ENCODE measurements around the gene NANS. TPM values are rescaled to one million over a fixed set of nuclear protein-coding genes. Genes with fewer than 3 reads are reported as not detected.

NANS gene
- total and polyA plus RNA-seq, 10 of the 15 experiments (the other 5 are each of a cell fraction or from before 2014, with no cell fraction given), result 21.0 to 126 (median 52.3) TPM

DNA sequence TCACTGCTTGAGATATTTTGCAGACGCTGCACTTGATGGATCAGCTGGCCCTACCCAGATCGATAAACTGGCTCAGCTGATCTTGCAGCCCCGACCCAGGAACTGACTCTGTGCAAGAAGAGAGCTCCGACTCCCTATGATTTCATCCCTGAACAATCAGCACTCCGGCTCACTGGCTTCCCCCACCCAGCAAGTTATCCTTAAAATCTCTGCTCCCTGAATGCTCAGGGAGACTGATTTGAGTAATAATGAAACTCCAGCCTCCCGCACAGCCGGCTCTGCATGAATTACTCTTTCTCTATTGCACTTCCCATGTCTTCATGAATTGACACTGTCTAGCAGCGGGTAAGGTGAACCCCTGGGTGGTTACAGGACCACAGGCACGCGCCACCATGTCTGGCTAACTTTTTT lies 16.9 kb upstream of the NANS start:
- Histone ChIP-seq H3K36me3 (ENCODE audit: control insufficient read depth in 2 of 2, insufficient read depth in 2 of 2, low read length in 1 of 2) (no peaks in the 10 kb centered on the region), H3K27me3 (replicated peaks in 1 of 2; ENCODE audit: control insufficient read depth in 2 of 2, insufficient read depth in 2 of 2, low read length in 1 of 2) (no peaks in the 10 kb centered on the region), H3K27ac (ENCODE audit: control insufficient read depth, insufficient read depth) (peak overlapping the region; percentile 14), H3K9ac (ENCODE audit: control insufficient read depth, insufficient read depth, low read length) (peak overlapping the region; percentile 8; the same call in 1 of the 2 replicates), H2AFZ (ENCODE audit: control insufficient read depth, low read depth, low read length) (peak overlapping the region; percentile 38), H3K4me3 (peak overlapping the region; percentile 43; the same call in 1 of the 2 replicates), H3K9me3 (replicated peaks; ENCODE audit: control insufficient read depth, insufficient read depth, low read length) (peaks cover 1% of the 10 kb centered on the region; the same call in 2 of the 3 replicates), H3K79me2 (ENCODE audit: control insufficient read depth, insufficient read depth, low read length) (no peaks in the 10 kb centered on the region), H3K4me1 (ENCODE audit: control insufficient read depth, insufficient read depth, low read length) (peaks cover 52% of the 10 kb centered on the region), H3K4me2 (ENCODE audit: control insufficient read depth, insufficient read depth) (peak overlapping the region; percentile 92), H4K20me1 (ENCODE audit: control insufficient read depth, insufficient read depth) (no peaks in the 10 kb centered on the region)
- ATAC-seq, result peak; percentile 50
- ChIA-PET CTCF (interaction anchor here (0.6 to 1.8 kb wide), 7 partner anchors 10 to 80 kb away, joined by 3 to 5 read pairs (median 4); partner anchors contain the start of gene NANS), RAD21 (ENCODE audit: unreplicated experiment) (interaction anchor here (0.7 to 1.3 kb wide), 4 partner anchors 16 to 69 kb away, joined by 3 to 5 read pairs (median 4); partner anchors contain the start of gene NANS), SMC1A (ENCODE audit: uncharacterized antibody, unreplicated experiment) (interaction anchor here (1.0 to 2.6 kb wide), 8 partner anchors 17 to 119 kb away, joined by 3 to 8 read pairs (median 4); partner anchors contain the start of gene NANS), POLR2A (interaction anchor here (0.6 to 2.4 kb wide), 3 partner anchors 8 to 17 kb away, joined by 3 to 12 read pairs (median 3); partner anchors contain the start of gene NANS)
- intact Hi-C loops (cut with micrococcal nuclease; ENCODE audit: unreplicated experiment), result loop anchor here (5.0 kb wide), 1 partner anchor 63 kb away; no protein-coding TSS in a partner anchor
- under 1% methylated on average over 10 of the region's 10 CpGs for WGBS (ENCODE audit: insufficient coverage, insufficient replicate concordance, low lambda C conversion rate, missing lambda C conversion rate)
- FAIRE-seq, result no peak
- in situ Hi-C loops (cut with MboI), result no loop called here
- BruUV-seq (replicated peaks), result no TSS peak
- no peak for DNase-seq (ENCODE audit: low read depth, low spot score)
- TF ChIP-seq RUNX3 (IDR thresholded peaks at IDR 0.05; ENCODE audit: low read length) (peak; percentile 67), TARDBP (IDR thresholded peaks at IDR 0.05; ENCODE audit: borderline replicate concordance) (no peak), GATAD2B (conservative IDR thresholded peaks at IDR 0.05; ENCODE audit: low read depth) (no peak), CREM (IDR thresholded peaks at IDR 0.05; ENCODE audit: low read depth) (peak; percentile 48; the same call in 1 of the 2 replicates), SMAD1 (IDR thresholded peaks at IDR 0.05; ENCODE audit: low read depth, partially characterized antibody) (no peak), MTA2 (IDR thresholded peaks at IDR 0.05; ENCODE audit: low read depth) (peak; percentile 18; the same call in 1 of the 2 replicates), PML (IDR thresholded peaks at IDR 0.05; ENCODE audit: low read length) (no peak), SMAD5 (IDR thresholded peaks at IDR 0.05; ENCODE audit: low read depth) (no peak), EZH2 (IDR thresholded peaks at IDR 0.05; ENCODE audit: borderline replicate concordance, control insufficient read depth, low read depth, low read length) (no peak), SIX5 (IDR thresholded peaks at IDR 0.05; ENCODE audit: low read depth, low read length, severe bottlenecking) (no peak), SMARCA5 (IDR thresholded peaks at IDR 0.05) (no peak), ATF7 (IDR thresholded peaks at IDR 0.05; ENCODE audit: low read depth) (no peak), FOS (IDR thresholded peaks at IDR 0.05; ENCODE audit: borderline replicate concordance, extremely low read depth, insufficient read length) (no peak)
- TF ChIP-seq, protein P1, sequence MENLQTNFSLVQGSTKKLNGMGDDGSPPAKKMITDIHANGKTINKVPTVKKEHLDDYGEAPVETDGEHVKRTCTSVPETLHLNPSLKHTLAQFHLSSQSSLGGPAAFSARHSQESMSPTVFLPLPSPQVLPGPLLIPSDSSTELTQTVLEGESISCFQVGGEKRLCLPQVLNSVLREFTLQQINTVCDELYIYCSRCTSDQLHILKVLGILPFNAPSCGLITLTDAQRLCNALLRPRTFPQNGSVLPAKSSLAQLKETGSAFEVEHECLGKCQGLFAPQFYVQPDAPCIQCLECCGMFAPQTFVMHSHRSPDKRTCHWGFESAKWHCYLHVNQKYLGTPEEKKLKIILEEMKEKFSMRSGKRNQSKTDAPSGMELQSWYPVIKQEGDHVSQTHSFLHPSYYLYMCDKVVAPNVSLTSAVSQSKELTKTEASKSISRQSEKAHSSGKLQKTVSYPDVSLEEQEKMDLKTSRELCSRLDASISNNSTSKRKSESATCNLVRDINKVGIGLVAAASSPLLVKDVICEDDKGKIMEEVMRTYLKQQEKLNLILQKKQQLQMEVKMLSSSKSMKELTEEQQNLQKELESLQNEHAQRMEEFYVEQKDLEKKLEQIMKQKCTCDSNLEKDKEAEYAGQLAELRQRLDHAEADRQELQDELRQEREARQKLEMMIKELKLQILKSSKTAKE (IDR thresholded peaks at IDR 0.05; ENCODE audit: low read depth, poor library complexity, severe bottlenecking), result peak; percentile 81
- TF ChIP-seq, protein P2, sequence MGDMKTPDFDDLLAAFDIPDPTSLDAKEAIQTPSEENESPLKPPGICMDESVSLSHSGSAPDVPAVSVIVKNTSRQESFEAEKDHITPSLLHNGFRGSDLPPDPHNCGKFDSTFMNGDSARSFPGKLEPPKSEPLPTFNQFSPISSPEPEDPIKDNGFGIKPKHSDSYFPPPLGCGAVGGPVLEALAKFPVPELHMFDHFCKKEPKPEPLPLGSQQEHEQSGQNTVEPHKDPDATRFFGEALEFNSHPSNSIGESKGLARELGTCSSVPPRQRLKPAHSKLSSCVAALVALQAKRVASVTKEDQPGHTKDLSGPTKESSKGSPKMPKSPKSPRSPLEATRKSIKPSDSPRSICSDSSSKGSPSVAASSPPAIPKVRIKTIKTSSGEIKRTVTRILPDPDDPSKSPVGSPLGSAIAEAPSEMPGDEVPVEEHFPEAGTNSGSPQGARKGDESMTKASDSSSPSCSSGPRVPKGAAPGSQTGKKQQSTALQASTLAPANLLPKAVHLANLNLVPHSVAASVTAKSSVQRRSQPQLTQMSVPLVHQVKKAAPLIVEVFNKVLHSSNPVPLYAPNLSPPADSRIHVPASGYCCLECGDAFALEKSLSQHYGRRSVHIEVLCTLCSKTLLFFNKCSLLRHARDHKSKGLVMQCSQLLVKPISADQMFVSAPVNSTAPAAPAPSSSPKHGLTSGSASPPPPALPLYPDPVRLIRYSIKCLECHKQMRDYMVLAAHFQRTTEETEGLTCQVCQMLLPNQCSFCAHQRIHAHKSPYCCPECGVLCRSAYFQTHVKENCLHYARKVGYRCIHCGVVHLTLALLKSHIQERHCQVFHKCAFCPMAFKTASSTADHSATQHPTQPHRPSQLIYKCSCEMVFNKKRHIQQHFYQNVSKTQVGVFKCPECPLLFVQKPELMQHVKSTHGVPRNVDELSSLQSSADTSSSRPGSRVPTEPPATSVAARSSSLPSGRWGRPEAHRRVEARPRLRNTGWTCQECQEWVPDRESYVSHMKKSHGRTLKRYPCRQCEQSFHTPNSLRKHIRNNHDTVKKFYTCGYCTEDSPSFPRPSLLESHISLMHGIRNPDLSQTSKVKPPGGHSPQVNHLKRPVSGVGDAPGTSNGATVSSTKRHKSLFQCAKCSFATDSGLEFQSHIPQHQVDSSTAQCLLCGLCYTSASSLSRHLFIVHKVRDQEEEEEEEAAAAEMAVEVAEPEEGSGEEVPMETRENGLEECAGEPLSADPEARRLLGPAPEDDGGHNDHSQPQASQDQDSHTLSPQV (IDR thresholded peaks at IDR 0.05), result no peak
- TF ChIP-seq, protein P3, sequence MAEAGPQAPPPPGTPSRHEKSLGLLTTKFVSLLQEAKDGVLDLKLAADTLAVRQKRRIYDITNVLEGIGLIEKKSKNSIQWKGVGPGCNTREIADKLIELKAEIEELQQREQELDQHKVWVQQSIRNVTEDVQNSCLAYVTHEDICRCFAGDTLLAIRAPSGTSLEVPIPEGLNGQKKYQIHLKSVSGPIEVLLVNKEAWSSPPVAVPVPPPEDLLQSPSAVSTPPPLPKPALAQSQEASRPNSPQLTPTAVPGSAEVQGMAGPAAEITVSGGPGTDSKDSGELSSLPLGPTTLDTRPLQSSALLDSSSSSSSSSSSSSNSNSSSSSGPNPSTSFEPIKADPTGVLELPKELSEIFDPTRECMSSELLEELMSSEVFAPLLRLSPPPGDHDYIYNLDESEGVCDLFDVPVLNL (IDR thresholded peaks at IDR 0.05; ENCODE audit: low read depth, low read length), result no peak
- TF ChIP-seq, protein P4, sequence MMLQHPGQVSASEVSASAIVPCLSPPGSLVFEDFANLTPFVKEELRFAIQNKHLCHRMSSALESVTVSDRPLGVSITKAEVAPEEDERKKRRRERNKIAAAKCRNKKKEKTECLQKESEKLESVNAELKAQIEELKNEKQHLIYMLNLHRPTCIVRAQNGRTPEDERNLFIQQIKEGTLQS (IDR thresholded peaks at IDR 0.05; ENCODE audit: borderline replicate concordance, extremely low read depth, low read depth, low read length), result no peak

Data from GM12878 (cell line).